ENCODE results near the gene MBD2. TPM values are rescaled to one million over a fixed set of nuclear protein-coding genes. Genes with fewer than 3 reads are reported as not detected.
"Not testable (repeated sequence)": the region's sequence is repeated elsewhere in the genome, so short reads cannot be mapped to it uniquely, and the experiment has no call there.

MBD2 gene
- total RNA-seq = 100 to 1,000 TPM; 131 to 140 TPM

GRCh38 chr18:54224379-54225014 lies at the start of gene MBD2:
TSS of gene MBD2 (minus strand) at chr18:54224669. CDS start at chr18:54224559, 110 bp downstream.
- Mint-ChIP-seq H3K4me1 (ENCODE audit: low read depth) (peaks cover 44% of the 10 kb centered on the region), H3K36me3 (peaks cover 19% of the 10 kb centered on the region), H3K4me3 (peak within 1 kb of the TSS; percentile 88), H3K27ac (peak within 1 kb of the TSS; percentile 96), H3K27me3 (no peaks in the 10 kb centered on the region), H3K9me3 (no peaks in the 10 kb centered on the region)
- ChIA-PET CTCF (interaction anchor here (0.8 to 2.5 kb wide), 7 partner anchors 13 to 133 kb away, joined by 3 to 17 read pairs (median 4); partner anchors contain the start of genes C18orf54 and POLI), POLR2A (interaction anchor here (0.6 to 1.4 kb wide), 5 partner anchors 40 to 76 kb away, joined by 3 to 14 read pairs (median 5); partner anchors contain the start of gene POLI)
- DNase-seq = peak; percentile 96
- intact Hi-C loops (cut with micrococcal nuclease) = loop anchor here (1.0 to 10.0 kb wide), 4 partner anchors 22 to 720 kb away; partner anchors contain the start of genes C18orf54 and STARD6

- ChIA-PET CTCF (interaction anchor here (0.7 to 3.8 kb wide), 23 partner anchors 10 to 150 kb away, joined by 3 to 70 read pairs (median 3); partner anchors contain the start of genes C18orf54, MBD2 and STARD6), POLR2A (interaction anchor here (0.8 to 3.9 kb wide), 8 partner anchors 10 to 87 kb away, joined by 3 to 18 read pairs (median 10); partner anchors contain the start of genes C18orf54, MBD2 and STARD6)
- Mint-ChIP-seq H3K4me1 (ENCODE audit: low read depth) (peaks cover 29% of the 10 kb centered on the region), H3K9me3 (no peaks in the 10 kb centered on the region), H3K27me3 (no peaks in the 10 kb centered on the region), H3K36me3 (peaks cover 2% of the 10 kb centered on the region), H3K27ac (peak overlapping the region; percentile 94), H3K4me3 (peak overlapping the region; percentile 78)
- peak; percentile 78 for DNase-seq
- intact Hi-C loops (cut with micrococcal nuclease) = loop anchor here (1.0 to 10.0 kb wide), 8 partner anchors 8 to 565 kb away; partner anchors contain the start of genes C18orf54 and STARD6
These were observed 45.7 kb upstream of the MBD2 start for GRCh38 chr18:54269893-54270844.

GRCh38 chr18:54268751-54269150 lies 44.3 kb upstream of the MBD2 start:
- no peak for DNase-seq
- H3K4me1 Mint-ChIP-seq (ENCODE audit: low read depth) = peaks cover 42% of the 10 kb centered on the region
- peak overlapping the region; percentile 94 for H3K27ac Mint-ChIP-seq
- ChIA-PET POLR2A (interaction anchor here (1.0 to 3.9 kb wide), 5 partner anchors 8 to 46 kb away, joined by 3 to 18 read pairs (median 14); partner anchors contain the start of gene MBD2), CTCF (interaction anchor here (1.9 to 3.8 kb wide), 5 partner anchors 15 to 88 kb away, joined by 10 to 70 read pairs (median 17); partner anchors contain the start of genes C18orf54, MBD2 and STARD6)
- no peaks in the 10 kb centered on the region for H3K36me3 Mint-ChIP-seq
- H3K27me3 Mint-ChIP-seq = no peaks in the 10 kb centered on the region
- no peaks in the 10 kb centered on the region for H3K9me3 Mint-ChIP-seq
- H3K4me3 Mint-ChIP-seq = peak overlapping the region; percentile 78
- intact Hi-C loops (cut with micrococcal nuclease) = loop anchor here (1.0 to 10.0 kb wide), 4 partner anchors 17 to 566 kb away; partner anchors contain the start of genes C18orf54 and STARD6

- H3K9me3 Mint-ChIP-seq = no peaks in the 10 kb centered on the region
- H3K27me3 Mint-ChIP-seq = no peaks in the 10 kb centered on the region
- ChIA-PET CTCF (no interaction called here), POLR2A (interaction anchor here (1.0 kb wide), 1 partner anchor 10 kb away, joined by 3 read pairs; no protein-coding TSS in a partner anchor)
- intact Hi-C loops (cut with micrococcal nuclease) = loop anchor here (2.0 to 10.0 kb wide), 2 partner anchors 89 to 567 kb away; partner anchors contain the start of genes C18orf54 and STARD6
- H3K36me3 Mint-ChIP-seq = no peaks in the 10 kb centered on the region
- no peak for DNase-seq
- no peak overlapping the region for H3K4me3 Mint-ChIP-seq
- peaks cover 49% of the 10 kb centered on the region for H3K4me1 Mint-ChIP-seq (ENCODE audit: low read depth)
- H3K27ac Mint-ChIP-seq = no peak overlapping the region
These were observed 43.2 kb upstream of the MBD2 start for GRCh38 chr18:54267701-54268100.

GRCh38 chr18:54263904-54264336 lies 39.5 kb upstream of the MBD2 start:
- ChIA-PET CTCF (interaction anchor here (1.2 to 2.4 kb wide), 2 partner anchors 39 to 41 kb away, joined by 8 to 15 read pairs; partner anchors contain the start of gene MBD2), POLR2A (interaction anchor here (0.6 to 1.4 kb wide), 6 partner anchors 13 to 272 kb away, joined by 3 to 11 read pairs (median 5); partner anchors contain the start of genes C18orf54, MBD2 and STARD6)
- Mint-ChIP-seq H3K27me3 (no peaks in the 10 kb centered on the region), H3K4me1 (ENCODE audit: low read depth) (peaks cover 56% of the 10 kb centered on the region), H3K36me3 (no peaks in the 10 kb centered on the region), H3K27ac (peak overlapping the region; percentile 87), H3K9me3 (no peaks in the 10 kb centered on the region), H3K4me3 (peak overlapping the region; percentile 67)
- intact Hi-C loops (cut with micrococcal nuclease) = loop anchor here (1.0 to 10.0 kb wide), 6 partner anchors 21 to 571 kb away; partner anchors contain the start of gene MBD2
- no peak for DNase-seq

GRCh38 chr18:54261894-54262293 lies 37.4 kb upstream of the MBD2 start:
- H3K4me3 Mint-ChIP-seq = no peak overlapping the region
- ChIA-PET CTCF (interaction anchor here (0.6 kb wide), 1 partner anchor 68 kb away, joined by 3 read pairs; no protein-coding TSS in a partner anchor), POLR2A (interaction anchor here (1.0 to 2.3 kb wide), 2 partner anchors 23 to 39 kb away, joined by 4 to 8 read pairs; no protein-coding TSS in a partner anchor)
- no peaks in the 10 kb centered on the region for H3K9me3 Mint-ChIP-seq
- DNase-seq = peak; percentile 83
- H3K27ac Mint-ChIP-seq = peak overlapping the region; percentile 79
- intact Hi-C loops (cut with micrococcal nuclease) = loop anchor here (1.0 to 10.0 kb wide), 7 partner anchors 8 to 573 kb away; no protein-coding TSS in a partner anchor
- peaks cover 52% of the 10 kb centered on the region for H3K4me1 Mint-ChIP-seq (ENCODE audit: low read depth)
- H3K27me3 Mint-ChIP-seq = no peaks in the 10 kb centered on the region
- H3K36me3 Mint-ChIP-seq = no peaks in the 10 kb centered on the region

- Mint-ChIP-seq H3K27ac (peak overlapping the region; percentile 76), H3K9me3 (no peaks in the 10 kb centered on the region), H3K36me3 (no peaks in the 10 kb centered on the region), H3K27me3 (no peaks in the 10 kb centered on the region), H3K4me1 (ENCODE audit: low read depth) (peaks cover 49% of the 10 kb centered on the region), H3K4me3 (peak overlapping the region; percentile 4)
- peak; percentile 38 for DNase-seq
- intact Hi-C loops (cut with micrococcal nuclease) = loop anchor here (2.0 to 10.0 kb wide), 3 partner anchors 174 to 574 kb away; no protein-coding TSS in a partner anchor
- CTCF ChIA-PET = interaction anchor here (1.0 to 1.2 kb wide), 3 partner anchors 9 to 38 kb away, joined by 3 to 5 read pairs (median 4); no protein-coding TSS in a partner anchor
- POLR2A ChIA-PET = interaction anchor here (0.7 to 2.3 kb wide), 3 partner anchors 9 to 38 kb away, joined by 3 to 8 read pairs (median 7); partner anchors contain the start of gene POLI
These were observed 36.1 kb upstream of the MBD2 start for GRCh38 chr18:54260396-54261072.

- DNase-seq; POLR2A ChIA-PET; H3K27ac Mint-ChIP-seq; H3K4me3 Mint-ChIP-seq; CTCF ChIA-PET; intact Hi-C loops (cut with micrococcal nuclease); H3K9me3 Mint-ChIP-seq; H3K36me3 Mint-ChIP-seq; H3K27me3 Mint-ChIP-seq: not testable (repeated sequence)
- H3K4me1 Mint-ChIP-seq (ENCODE audit: low read depth) = peaks cover 26% of the 10 kb centered on the region
These were observed 33.3 kb upstream of the MBD2 start for GRCh38 chr18:54257818-54258217.

GRCh38 chr18:54257015-54257414 lies 32.5 kb upstream of the MBD2 start:
- H3K27me3 Mint-ChIP-seq = peaks cover 2% of the 10 kb centered on the region
- intact Hi-C loops (cut with micrococcal nuclease) = no loop called here
- ChIA-PET CTCF (no interaction called here), POLR2A (no interaction called here)
- H3K27ac Mint-ChIP-seq = no peak overlapping the region
- H3K4me3 Mint-ChIP-seq = no peak overlapping the region
- H3K9me3 Mint-ChIP-seq = no peaks in the 10 kb centered on the region
- DNase-seq = no peak
- H3K36me3 Mint-ChIP-seq = no peaks in the 10 kb centered on the region
- peaks cover 20% of the 10 kb centered on the region for H3K4me1 Mint-ChIP-seq (ENCODE audit: low read depth)

GRCh38 chr18:54255141-54255540 lies 30.7 kb upstream of the MBD2 start:
- intact Hi-C loops (cut with micrococcal nuclease) = no loop called here
- Mint-ChIP-seq H3K27ac (no peak overlapping the region), H3K9me3 (no peaks in the 10 kb centered on the region), H3K4me1 (ENCODE audit: low read depth) (peaks cover 17% of the 10 kb centered on the region), H3K36me3 (no peaks in the 10 kb centered on the region), H3K4me3 (no peak overlapping the region), H3K27me3 (peaks cover 2% of the 10 kb centered on the region)
- DNase-seq = no peak
- CTCF ChIA-PET = no interaction called here
- POLR2A ChIA-PET = no interaction called here
